Stimulated activated naive B cell treated with anti-CD40 and anti-IgM and Interleukin-4, amounts not matched to agents 10 μg/mL and 1 μg/mL and 100 μg/mL, for 72 hours (primary cell): ENCODE data around the gene MIB2.

Experiments
- ATAC-seq, 2 donors: fragments of 150-1000 bp; cut with Tn5 transposase; replicated peaks; 2 replicates each; pipeline ENCODE4 v1.10.0; 2021; ENCODE audit warnings: moderate library complexity in 1 of 2
- DNase-seq: peaks from one replicate; pipeline ENCODE4 v3.0.0; 2021
- H3K27ac Mint-ChIP-seq: one replicate; pipeline ENCODE4 v1.8.0; 2022; ENCODE audit warnings: mild to moderate bottlenecking, mixed read lengths
- H3K27me3 Mint-ChIP-seq, 2 donors: one replicate each; pipeline ENCODE4 v1.8.0; 2022; ENCODE audit warnings: mixed read lengths in 2 of 2
- H3K36me3 Mint-ChIP-seq, 2 donors: one replicate each; pipeline ENCODE4 v1.8.0; 2022; ENCODE audit warnings: mixed read lengths in 2 of 2, mild to moderate bottlenecking in 1 of 2
- H3K4me1 Mint-ChIP-seq, 2 donors: one replicate each; pipeline ENCODE4 v1.8.0; 2022; ENCODE audit warnings: mixed read lengths in 2 of 2, mild to moderate bottlenecking in 1 of 2
- H3K4me3 Mint-ChIP-seq, 2 donors: one replicate each; pipeline ENCODE4 v1.8.0; 2022; ENCODE audit warnings: mild to moderate bottlenecking in 2 of 2, mixed read lengths in 2 of 2, moderate library complexity in 1 of 2
- H3K9me3 Mint-ChIP-seq, 2 donors: one replicate each; pipeline ENCODE4 v1.8.0; 2022; ENCODE audit warnings: mixed read lengths in 2 of 2, mild to moderate bottlenecking in 1 of 2

Gene MIB2

DNA sequence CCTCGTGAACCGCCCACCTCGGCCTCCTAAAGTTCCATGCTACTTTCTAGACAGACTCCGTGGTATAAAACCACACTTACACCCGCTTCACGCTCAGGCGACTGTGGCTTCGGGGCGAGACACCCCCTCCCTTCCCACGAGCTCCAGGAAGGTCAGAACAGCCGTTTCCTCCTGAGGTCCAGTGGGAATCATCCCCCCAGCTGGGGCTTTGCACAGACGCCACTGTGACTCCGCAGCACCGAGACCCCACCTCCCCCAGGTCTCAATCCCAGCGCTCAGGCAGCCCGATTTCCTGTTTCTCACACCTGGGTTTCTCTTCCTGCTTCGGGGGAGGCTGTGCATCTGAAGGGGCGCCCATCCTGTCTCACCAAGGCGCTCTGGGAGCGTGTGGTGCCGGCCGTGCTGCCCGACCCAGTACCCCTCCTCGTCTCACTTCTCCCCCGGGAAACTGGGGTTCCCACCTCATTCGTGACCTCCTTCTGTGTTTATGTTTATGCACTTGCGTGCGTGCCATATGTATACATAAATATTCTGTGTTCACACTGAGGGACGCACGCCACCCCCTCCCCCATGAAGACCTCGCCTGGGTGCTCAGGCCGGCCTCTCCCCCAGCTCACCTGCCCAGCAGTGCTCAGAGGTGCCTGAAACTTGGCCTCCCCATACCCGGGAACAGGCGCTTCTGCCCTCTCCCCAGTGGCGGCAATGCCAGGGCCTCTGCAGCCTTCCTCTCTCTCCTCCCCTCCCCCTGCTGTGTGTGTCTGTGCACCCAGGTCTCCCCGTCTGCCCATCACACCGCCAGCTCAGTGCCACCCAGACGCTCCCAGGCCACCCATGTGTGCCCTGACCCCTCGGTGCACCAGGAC, 62.6 kb downstream of the MIB2 start:
- Mint-ChIP-seq H3K27ac (peak overlapping the region; percentile 94), H3K4me3 (peak overlapping the region; percentile 75 to 79), H3K27me3 (no peaks in the 10 kb centered on the region), H3K9me3 (no peaks in the 10 kb centered on the region), H3K4me1 (peaks cover 22 to 34% of the 10 kb centered on the region in 2 donors), H3K36me3 (peaks cover 3 to 17% of the 10 kb centered on the region in 2 donors)
- DNase-seq (peak; percentile 79), ATAC-seq (peak; percentile 85 to 87)

GRCh38 chr1:1678581-1679380, 63.5 kb downstream of the MIB2 start:
- H3K9me3 Mint-ChIP-seq, result no peaks in the 10 kb centered on the region
- peak overlapping the region; percentile 75 to 79 for H3K4me3 Mint-ChIP-seq
- DNase-seq, result peak; percentile 30
- peak overlapping the region; percentile 94 for H3K27ac Mint-ChIP-seq
- ATAC-seq, result peak; percentile 0 to 25
- H3K27me3 Mint-ChIP-seq, result no peaks in the 10 kb centered on the region
- peaks cover 8 to 21% of the 10 kb centered on the region in 2 donors for H3K36me3 Mint-ChIP-seq
- H3K4me1 Mint-ChIP-seq, result peaks cover 26 to 42% of the 10 kb centered on the region in 2 donors
